Stimulated activated CD4-positive, alpha-beta T cell treated with anti-CD3 and anti-CD28 coated beads, Interleukin-12 subunit alpha, Interleukin-12 subunit beta, amount 100 ng/mL, for 48 hours (primary cell): ENCODE data around the gene ZNF701.
A peak's percentile ranks its signal among the peaks of the same experiment; 100 is the strongest.
"Not testable (repeated sequence)": the region's sequence is repeated elsewhere in the genome, so short reads cannot be mapped to it uniquely, and the experiment has no call there.

ENCODE experiments used
- DNase-seq, 3 donors: peaks; one replicate each; pipeline ENCODE4 v3.0.0-alpha.2; 2020; ENCODE audit warnings: low read depth in 2 of 3, low spot score in 1 of 3

ZNF701 gene

DNA sequence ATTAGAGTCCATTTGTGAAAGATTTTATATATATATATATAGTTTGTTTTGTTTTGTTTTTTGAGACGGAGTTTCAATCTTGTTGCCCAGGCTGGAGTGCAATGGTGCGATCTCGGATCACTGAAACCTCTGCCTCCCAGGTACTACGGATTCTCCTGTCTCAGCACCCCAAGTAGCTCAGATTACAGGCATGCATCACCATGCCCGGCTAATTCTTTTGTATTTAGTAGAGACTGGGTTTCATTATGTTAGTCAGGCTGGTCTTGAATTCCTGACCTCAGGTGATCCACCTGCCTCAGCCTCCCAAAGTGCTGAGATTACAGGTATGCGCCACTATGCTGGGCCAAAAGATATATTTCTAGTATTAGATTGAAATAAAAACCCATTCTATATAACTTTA, 4.0 kb upstream of the ZNF701 start:
- no peak for DNase-seq

DNA sequence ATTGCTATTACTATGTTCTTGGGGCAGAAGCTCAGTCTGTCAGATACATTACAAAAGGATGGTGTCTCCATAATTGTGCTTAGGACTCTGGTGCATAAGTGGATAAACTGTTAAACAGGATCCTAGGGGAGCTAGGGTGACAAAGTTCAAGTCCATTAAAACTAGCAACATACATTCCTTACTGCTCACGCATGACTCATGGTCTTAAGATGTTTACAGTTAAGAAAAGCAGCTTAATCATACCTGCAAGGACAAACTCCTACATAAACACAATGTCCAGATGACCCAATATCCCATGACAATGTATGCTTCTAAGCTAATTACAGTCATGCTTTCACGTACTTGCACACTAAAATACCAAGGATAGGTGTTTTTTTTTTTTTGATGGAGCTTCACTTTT, 3.5 kb upstream of the ZNF701 start:
- no peak for DNase-seq

DNA sequence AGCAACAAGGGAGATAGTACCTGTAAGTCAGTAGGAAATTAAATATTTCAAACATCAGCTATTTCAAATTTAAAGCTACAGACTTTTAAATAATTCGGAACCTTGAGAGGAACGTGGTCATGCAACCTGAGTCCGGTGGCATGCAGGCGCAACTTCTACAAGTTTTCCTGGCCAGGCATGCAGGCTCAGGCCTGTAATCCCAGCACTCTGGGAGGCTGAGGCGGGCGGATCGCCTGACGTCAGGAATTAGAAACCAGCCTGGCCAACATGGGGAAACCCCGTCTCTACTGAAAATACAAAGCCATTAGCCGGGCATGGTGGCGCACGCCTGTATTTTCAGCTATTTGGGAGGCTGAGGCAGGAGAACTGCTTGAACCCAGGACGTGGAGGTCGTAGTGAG, 2.2 kb upstream of the ZNF701 start:
- DNase-seq, result no peak

DNA sequence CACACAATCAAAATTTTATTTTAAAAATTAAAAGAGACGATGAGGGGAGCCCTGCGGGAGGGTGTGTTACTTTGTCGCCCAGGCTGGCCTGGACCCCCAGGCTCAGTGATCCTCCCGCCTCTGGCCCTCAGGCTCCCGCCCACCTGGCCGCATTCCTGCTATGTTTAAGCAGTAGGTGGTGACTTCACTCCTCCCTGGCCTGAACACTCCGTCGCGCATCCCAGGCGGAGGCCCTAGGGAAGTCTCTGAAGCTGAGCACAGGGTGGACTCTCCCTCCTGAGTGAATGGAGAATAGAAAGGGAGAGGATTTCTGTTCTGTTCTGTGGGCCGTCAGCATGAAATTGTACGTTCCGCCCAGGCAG, 468 bp upstream of the ZNF701 start:
- not testable (repeated sequence) for DNase-seq

DNA sequence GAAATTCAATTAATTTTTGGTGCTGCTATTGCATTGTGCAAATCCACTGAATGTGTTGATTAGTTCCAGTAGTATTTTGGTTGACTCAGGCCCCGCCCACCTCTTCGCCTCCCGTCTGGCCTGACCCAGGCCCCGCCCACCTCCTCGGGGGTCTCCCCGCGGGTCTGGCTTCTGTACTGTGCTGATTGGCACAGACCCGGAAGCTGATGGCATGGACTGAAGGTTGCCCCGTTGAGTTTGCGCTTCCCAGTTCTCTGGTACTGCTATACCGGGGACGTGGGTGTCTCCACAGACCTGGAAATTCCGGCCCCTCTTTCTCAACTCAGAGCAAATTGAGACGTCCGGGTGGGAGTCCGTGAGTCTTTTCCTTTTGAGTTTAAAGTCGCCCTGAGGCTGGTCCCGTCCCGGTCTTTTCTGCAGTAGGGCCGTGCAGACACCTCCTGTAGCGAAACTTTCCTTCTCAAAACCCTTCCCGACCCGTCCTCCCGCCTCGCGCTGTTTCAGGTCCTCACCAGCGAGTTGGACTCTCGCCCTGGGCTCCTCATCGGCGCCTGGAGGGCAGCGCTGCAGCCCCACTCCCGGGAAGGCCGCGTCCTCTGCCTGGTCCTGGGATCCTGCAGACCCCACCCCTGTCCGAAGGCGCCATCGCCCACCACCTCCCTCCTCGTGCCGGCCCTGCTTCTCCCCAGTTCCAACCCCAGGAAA, 14.8 kb downstream of the ZNF701 start:
- no peak for DNase-seq

DNA sequence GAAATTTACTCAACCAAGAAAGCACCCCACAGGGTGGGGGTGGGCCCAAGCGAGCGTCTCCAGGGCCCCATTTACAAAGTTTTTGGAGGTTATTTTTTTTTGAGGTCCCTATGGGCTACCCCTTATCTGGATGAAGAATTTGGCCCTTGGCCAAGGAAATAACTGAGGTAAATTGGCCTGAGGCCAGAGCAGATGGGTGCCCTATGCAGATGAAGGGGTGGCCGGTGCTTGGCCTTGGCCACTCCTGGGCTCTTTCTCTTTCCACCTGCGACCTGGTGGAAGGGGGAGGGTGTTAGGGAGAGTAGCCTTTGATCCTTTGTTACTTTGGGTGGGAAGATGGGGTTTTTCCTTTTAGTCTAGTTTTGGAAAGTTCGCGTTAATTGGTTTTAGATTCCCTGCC, 15.5 kb downstream of the ZNF701 start:
- no peak for DNase-seq

DNA sequence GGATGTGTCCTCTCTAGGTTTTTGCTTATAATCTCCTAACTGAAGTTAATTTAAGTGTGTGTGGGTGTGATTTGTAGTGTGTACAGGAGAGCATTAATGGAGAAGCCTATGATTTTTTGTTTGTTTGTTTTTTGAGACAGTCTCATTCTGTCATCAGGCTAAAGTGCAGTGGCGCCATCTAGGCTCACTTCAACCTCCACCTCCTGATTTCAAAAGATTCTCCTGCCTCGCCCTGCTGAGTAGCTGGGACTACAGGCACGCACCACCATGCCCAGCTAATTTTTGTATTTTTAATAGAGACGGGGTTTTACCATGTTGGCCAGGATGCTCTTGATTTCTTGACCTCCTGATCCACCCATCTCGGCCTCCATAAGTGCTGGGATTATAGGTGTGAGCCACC, 20.6 kb downstream of the ZNF701 start:
- DNase-seq, result no peak

DNA sequence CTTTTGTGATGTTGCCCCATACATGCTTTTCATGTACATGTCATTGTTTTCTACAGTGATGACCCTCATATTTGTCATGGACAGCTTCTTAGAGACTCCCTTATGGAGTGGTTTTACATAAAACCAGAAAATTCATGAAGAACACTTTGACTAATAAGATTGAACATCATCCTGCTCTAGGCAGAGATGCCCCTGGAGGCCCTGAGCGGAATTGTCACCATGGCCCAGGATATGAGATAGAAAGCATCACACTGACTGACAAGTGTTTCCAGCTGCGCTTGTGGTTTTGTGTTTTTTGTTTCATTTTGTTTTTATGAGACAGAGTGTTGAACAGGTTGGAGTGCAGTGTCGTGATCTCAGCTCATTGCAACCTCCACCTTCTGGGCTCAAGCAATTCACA, 22.2 kb downstream of the ZNF701 start:
- DNase-seq, result no peak

DNA sequence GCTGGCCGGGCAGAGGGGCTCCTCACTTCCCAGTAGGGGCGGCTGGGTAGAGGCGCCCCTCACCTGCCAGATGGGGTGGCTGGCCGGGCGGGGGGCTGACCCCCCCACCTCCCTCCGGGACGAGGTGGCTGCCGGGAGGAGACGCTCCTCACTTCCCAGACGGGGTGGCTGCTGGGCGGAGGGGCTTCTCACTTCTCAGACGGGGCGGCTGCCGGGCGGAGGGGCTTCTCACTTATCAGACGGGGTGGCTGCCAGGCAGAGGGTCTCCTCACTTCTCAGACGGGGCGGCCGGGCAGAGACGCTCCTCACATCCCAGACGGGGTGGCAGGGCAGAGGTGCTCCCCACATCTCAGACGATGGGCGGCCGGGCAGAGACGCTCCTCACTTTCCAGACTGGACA, 23.4 kb downstream of the ZNF701 start:
- not testable (repeated sequence) for DNase-seq

DNA sequence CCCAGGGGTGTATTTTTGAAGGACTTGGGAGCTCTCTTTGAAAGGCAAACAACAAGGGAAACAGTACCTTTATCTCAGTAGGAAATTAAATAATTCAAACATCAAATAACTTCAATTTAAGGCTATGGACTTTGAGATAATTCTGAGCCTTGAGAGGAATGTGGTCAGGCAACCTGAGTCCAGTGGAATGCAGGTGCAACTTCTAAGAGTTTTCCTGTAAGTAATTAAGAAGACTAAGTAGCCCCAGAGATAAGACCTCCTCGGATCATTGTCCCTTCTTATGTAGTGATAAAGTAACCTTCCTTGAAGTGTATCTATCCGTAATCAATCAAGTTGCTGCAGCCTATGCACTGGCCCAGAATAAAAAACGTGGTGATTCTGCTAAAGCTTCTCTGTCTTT, 29.2 kb downstream of the ZNF701 start:
- DNase-seq, result no peak

DNA sequence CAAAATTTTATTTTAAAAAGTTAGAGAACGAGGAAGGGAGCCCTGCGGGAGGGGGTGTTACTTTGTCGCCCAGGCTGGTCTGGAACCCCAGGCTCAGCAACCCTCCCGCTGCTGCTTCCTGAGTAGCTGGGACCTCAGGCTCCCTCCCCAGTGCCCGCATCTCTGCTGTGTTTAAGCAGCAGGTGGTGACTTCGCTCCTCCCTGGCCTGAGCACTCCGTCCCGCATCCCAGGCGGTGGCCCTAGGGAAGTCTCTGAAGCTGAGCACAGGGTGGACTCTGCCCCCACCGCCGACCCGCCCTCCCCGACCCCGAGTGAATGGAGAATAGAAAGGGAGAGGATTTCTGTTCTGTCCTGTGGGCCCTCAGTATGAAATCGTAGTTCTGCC, 30.5 kb downstream of the ZNF701 start:
- DNase-seq, result peak in 1 of 3 donors; percentile 3

DNA sequence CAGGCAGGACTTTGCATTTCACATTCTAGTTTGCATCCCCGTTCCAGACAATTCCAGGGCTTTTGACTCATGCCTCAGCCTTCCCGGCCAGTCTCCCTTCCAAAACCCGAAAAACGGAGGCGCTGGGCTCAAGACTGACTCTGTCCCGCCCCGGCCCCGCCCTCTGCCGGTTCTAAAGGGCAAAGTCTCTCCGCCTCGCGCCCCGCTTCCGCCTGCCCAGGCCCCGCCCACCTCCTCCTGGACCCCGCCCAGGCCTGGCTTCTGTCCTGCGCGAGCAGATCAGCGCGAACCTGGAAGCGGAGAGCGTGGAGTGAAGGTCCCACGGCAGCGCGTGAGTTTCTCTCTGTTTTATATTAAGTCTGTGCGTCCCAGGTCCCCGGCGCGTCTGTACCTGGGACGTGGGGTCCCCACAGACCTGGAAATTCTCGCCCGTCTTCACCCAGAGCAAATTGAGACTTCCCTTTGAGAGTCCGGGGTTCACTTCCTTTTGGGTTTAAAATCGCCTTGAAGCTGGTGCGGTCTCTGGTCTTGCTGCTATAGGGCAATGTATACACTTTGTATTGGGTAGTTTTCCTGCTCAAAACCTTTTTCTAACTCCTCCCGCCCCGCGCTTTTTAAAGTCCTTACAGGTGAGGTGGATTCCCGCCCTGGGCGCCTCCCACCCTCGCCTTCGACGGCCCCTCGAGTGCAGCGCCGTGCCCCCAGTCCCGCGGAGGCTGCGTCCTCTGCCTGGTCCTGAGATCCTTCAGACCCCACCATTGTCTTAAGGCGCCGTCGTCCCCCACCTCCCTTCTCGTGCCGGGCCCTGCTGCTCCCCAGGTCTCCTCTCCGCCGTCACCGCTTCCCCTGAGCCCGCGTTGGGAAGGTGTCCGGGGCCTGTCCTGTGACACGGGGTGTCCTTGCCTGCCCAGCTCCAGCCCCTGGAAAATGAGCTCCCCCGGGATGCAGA, 31.2 kb downstream of the ZNF701 start:
- DNase-seq, result peak; percentile 85 to 92 (median 89)

DNA sequence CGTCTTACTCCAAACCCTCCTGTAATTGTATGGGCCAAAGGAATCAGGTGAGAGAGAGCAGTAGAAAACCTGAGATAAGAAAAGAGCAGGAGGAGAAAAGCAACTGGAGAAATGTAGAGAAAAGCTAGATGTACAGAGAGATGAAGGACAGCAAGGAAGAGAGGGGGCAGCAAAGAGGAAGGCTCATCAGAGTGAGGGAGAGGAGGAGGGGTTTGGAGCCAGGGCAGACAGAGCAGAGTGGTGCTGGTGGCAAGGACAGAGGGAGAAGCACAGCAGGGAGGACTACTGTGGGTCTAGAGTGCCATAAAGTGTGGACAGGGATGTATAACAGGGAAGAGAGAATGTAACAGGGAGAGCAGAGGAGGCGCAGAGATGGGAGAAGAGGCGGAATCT, 31.9 kb downstream of the ZNF701 start:
- DNase-seq, result not testable (repeated sequence)

DNA sequence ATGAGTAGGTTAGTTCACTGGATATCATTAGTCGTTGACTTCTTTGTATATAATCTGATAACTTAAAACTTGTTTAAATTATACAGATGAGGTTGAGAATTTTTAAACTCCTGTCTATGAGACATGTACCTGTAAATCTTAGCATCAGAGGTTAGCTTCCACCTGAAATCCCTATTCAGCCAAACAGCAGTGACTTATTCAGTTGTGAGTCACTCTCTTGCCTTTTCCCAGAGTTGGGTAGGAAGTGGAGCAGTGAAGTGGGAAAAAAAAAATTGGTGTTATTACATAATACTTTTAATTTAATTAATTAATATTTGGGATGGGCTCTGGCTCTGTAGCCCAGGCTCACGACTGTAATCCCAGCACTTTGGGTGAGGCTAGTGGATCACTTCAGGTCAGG, 32.9 kb downstream of the ZNF701 start:
- no peak for DNase-seq

DNA sequence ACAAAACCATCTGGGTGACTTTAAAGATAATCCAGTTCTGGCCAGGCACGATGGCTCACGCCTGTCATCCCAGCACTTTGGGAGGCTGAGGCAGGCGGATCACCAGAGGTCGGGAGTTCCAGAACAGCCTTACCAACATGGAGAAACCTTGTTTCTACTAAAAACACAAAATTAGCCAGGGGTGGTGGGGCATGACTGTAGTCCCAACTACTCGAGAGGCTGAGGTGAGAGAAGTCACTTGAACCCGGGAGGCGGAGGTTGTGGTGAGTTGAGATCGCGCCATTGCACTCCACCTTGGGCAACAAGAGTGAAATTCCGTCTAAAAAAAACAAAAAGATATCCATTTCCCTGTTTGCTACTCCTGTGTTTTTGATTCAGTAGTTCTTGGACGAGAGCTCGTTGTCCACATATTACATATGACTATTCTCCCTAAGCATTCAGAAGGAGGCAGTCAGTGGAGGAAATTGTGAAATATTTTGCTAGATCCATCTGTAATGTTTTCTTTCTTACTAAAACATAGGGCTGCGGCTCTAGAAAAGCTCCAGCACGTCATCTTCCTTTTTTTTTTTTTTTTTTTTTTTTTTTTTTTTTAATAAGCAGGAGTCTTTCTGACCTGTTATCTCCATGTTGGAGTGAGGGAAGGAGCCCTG, 33.6 kb downstream of the ZNF701 start:
- DNase-seq, result no peak

DNA sequence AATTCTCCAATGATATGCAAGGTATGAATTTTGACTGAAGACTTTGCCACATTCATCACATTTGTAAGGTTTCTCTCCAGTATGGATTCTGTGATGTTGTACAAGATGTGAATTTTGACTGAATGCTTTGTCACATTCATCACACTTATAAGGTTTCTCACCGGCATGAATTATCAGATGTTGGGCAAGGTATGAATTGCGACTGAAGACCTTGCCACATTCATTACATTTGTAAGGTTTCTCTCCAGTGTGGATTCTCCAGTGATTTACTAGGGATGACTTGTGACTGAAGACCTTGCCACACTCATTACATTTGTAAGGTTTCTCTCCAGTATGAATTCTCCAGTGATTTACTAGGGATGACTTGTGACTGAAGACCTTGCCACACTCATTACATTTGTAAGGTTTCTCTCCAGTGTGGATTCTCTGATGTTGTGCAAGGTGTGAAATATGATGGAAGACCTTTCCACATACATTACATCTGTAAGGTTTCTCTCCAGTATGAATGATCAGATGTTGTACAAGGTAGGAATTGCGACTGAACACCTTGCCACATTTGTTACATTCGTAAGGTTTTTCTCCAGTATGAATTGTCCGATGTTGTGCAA, 43.3 kb downstream of the ZNF701 start:
- DNase-seq, result no peak

DNA sequence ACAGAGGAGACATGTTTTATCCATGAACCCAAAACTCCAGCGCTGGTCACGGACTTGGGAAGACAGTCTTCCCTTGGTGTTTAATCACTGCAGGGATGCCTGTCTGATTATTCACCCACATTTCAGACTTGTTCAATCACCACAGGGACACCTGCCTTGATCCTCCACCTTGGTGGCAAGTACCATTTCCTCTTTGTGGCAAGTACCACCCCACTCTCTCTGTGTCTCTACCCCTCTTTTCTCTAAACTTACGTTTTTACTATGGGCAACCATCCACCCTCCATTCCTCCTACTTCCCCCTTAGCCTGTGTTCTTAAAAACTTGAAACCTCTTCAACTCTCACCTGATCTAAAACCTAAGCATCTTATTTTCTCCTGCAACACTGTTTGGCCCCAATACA, 51.3 kb downstream of the ZNF701 start:
- no peak for DNase-seq

DNA sequence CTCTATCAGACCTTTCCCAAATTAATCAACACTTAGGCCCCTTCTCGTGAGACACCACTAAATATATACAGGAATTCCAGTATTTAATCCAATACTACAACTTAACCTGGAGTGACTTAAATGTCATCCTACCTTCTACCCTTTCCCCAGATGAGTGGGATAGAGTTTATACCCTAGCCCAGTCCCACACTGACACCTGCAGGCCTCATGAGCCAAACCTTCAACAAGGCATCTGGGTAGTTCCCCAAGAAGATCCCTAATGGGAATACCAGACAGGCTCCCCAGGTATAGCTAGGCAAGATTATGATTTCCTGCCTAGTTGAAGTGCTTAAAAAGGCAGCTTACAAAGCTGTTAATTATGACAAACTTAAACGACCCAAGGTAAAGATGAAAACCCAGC, 52.2 kb downstream of the ZNF701 start:
- DNase-seq, result no peak

DNA sequence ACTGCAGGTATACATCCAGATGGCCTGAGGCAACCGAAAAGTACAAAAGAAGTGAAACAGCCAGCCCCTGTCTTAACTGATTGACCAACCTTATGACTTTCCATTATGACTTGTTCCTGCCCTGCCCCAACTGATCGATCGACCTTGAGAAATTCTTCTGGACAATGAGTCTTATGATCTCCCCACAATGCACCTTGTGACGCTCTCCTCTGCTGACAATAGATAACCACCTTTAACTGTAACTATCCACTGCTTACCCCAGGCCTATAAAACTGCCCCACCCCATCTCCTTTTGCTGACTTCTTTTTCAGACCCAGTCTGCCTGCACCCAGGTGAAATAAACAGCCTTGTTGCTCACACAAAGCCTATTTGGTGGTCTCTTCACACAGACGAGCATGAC, 56.8 kb downstream of the ZNF701 start:
- DNase-seq, result no peak

DNA sequence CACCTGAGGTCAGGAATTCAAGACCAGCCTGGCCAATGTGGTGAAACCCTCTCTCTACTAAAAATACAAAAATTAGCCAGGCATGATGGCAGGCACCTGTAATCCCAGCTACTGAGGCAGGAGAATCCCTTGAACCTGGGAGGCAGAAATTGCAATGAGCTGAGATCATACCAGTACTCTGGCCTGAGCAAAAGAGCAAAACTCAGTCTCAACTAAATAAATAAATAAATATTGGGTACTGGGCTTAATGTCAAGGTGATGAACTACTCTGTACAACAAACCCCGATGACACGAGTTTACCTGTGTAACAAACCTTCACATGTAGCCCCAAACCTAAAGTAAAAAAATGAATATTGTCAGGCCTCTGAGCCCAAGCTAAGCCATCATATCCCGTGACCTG, 57.4 kb downstream of the ZNF701 start:
- not testable (repeated sequence) for DNase-seq

DNA sequence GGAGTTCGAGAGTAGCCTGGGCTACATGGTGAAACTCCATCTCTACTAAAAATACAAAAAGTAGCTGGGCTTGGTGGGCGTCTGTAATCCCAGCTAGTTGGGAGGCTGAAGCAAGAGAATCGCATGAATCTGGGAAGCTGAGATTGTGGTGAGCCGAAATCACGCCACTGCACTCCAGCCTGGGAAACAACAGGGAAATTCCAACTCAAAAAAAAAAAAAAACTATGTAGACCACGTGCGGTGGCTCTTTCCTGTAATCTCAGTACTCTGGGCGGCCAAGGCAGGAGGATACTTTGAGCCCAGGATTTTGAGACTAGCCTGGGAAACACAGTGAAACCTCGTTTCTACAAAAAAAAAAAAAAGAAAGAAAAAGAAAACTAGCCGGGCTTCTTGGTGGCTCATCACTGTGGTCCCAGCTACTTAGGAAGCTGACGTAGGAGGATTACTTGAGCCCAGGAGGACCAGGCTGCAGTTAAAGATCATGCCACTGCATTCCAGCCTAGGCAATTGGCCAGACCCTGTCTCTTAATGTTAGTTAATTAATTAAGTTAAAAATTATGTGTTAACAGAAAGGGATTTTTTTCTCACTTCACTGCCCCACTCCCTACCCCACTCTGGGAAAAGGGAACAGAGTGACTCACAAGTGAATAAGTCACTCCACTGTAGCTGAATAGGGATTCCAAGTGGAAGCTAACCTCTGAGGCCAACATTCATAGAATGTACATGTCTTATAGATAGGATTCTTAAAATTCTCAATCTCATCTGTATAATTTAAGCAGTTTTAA, 65.9 kb downstream of the ZNF701 start:
- DNase-seq, result no peak
